DMS 273 treated with DMSO at 0.1 percent for 48 hours (cell line): ENCODE data around the gene BEND5.

Source experiments
- DNase-seq: peaks from one replicate; lab custom pipeline; 2025; lab: John Stamatoyannopoulos, UW

The BEND5 gene

GRCh38 chr1:48680411-48681035, 96.2 kb downstream of the BEND5 start:
- no peak for DNase-seq

- DNase-seq = no peak
Observed at GRCh38 chr1:48679859-48680258, 96.8 kb downstream of the BEND5 start.

GRCh38 chr1:48678710-48679505, 97.8 kb downstream of the BEND5 start:
- no peak for DNase-seq
